GM18517 (cell line): Measurements from ENCODE around the gene POLD4.
"Not testable (repeated sequence)": the region's sequence is repeated elsewhere in the genome, so short reads cannot be mapped to it uniquely, and the experiment has no call there.

Experiments used
- ATAC-seq: cut with Tn5 transposase; IDR thresholded peaks from one replicate; pipeline ENCODE4 v1.9.1; 2021; ENCODE audit warnings: mild to moderate bottlenecking, moderate library complexity; ENCODE audit not compliant: unreplicated experiment

Gene POLD4

GRCh38 chr11:67353317-67354074 is at the start of gene POLD4:
POLD4 (minus strand) TSS chr11:67353546; CDS start chr11:67353399, 147 bp downstream.
- peak; percentile 72 for ATAC-seq

- not testable (repeated sequence) for ATAC-seq
These were observed 49.7 kb upstream of the POLD4 start for GRCh38 chr11:67403085-67403484.

DNA sequence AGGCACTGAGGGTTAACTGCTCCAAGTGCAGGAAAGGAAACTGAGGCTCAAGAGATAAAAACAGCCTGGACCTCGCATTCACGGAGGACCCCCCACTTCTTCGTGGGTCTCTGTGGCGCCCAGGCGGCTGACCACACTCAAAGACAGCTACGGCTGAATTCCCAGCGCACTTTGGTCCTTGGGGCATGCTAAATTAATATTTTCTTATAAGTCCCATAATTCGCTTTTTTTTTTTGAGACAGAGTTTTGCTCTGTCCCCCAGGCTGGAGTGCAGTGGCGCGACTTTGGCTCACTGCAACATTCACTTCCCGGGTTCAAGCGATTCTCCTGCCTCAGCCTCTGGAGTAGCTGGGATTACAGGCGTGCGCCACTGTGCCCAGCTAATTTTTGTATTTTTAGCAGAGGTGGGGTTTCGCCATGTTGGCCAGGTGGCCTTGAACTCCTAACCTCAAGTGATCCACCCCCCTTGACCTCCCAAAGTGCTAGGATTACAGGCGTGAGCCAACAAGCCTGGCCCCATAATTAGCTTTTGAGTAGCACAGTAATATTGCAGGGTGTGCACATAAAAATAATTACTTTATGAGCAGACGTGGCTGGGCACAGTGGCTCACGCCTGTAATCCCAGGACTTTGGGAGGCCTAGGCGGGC is 49.0 kb upstream of the POLD4 start:
- peak; percentile 7 for ATAC-seq

DNA sequence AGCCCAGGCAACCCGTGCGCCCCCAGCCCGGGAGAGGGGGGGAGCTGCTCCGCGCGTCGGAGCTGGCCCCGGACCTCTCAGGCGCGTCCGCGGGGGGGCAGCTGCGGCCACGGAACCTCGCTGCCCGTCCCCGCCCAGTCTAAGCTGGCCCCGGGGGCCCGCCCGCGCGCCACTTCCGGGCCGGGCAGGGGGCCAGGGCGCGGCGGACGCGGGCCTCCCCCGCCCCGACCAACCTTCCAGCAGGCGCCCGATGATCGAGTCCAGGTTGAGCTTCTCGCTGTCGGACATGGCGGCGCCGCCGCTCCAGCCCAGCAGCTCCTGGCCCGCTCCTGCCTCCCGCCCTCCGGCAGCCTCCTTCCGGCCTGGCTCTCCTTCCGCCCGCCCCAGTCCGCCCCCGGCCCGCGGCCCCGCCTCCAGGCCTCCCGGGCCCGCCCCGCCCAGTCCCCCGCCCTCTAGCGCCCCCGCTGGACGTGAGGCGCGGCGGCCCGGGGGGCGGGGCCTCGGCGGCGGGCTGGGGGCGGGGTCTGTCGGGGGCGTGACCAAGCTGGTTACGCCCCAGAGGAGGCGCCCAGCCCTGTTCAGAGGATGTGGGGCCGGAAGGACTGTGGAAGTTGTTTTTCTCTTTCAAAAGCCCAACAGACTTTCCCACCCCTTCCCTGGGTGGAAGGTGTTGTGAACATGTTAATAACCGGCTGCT is 48.3 kb upstream of the POLD4 start, which contains the start of gene PPP1CA:
PPP1CA (minus strand) TSS at position 364 of the 697 bp plus-strand sequence; CDS start at position 288, 76 bp downstream.
- ATAC-seq = peak; percentile 58

GRCh38 chr11:67400942-67401494 is 47.7 kb upstream of the POLD4 start:
- ATAC-seq = no peak

DNA sequence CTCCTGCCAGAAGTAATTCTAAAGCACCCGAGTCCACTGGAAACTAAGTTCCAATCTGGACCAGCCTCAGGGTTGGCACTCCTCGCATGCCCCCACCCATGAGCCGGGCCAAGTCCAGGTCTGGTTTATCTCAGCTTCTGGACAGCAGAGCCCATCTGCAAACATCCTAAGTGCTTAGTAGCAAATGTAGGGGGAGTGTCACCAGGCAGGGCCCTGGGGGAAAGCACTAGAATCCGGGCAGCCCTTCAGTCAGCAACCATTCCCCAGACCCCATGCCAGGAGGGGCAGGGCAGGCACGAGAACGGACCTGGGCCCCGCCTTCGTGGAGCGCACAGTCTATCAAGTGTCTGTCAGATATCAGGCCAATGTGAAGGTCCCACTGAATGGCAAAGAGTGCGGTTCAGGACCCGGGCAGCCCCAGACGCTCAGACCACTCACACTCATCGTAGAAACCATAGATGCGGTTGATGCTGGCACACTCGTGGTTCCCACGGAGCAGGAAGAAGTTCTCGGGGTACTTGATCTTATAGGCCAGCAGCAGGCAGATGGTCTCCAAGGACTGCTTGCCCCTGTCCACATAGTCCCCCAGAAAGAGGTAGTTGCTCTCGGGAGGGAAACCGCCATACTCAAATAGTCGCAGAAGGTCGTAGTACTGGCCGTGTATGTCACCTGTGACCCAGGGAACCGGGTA is 47.0 kb upstream of the POLD4 start:
- no peak for ATAC-seq

GRCh38 chr11:67398661-67399563 is 45.6 kb upstream of the POLD4 start:
- no peak for ATAC-seq

DNA sequence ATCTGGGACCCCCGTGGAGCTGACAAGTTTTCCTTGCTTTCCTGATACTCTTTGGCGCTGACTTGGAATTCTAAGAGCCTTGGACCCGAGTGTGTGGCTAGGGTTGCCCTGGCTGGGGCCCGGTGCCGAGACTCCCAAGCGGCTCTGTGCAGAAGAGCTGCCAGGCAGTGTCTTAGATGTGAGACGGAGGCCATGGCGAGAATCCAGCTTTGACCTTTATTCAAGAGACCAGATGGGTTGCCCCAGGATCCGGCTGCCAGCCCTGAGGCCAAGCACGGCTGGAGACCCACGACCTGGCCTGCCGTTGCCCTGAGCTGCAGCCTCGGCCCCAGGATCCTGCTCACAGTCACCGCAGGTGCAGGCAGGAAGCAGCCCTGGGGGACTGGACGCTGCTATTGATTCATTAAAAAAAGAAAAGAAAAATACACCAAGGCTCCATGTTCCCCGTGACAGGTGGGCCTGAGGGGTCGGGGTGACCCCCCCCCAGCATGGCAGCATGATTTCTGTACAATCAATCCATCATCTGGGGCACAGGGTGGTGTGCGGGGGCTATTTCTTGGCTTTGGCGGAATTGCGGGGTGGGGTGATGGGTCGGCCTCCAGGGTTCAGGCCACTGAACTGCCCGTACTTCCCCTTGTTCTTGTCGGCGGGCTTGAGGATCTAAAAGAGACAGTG is 44.8 kb upstream of the POLD4 start:
- ATAC-seq = no peak

DNA sequence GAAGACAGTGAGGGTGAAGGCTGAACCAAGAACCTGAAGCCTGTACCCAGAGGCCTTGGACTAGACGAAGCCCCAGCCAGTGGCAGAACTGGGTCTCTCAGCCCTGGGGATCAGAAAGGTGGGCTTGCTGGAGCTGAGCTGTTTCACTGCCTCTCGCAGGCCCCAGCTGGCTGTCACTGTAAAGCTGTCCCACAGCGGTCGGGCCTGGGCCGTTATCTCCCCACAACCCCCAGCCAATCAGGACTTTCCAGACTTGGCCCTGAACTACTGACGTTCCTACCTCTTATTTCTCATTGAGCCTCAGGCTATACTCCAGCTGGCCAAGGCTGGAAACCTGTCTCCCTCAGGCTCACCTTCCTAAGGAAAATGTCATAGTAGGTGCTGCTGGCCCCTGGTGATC is 44.2 kb upstream of the POLD4 start:
- no peak for ATAC-seq

DNA sequence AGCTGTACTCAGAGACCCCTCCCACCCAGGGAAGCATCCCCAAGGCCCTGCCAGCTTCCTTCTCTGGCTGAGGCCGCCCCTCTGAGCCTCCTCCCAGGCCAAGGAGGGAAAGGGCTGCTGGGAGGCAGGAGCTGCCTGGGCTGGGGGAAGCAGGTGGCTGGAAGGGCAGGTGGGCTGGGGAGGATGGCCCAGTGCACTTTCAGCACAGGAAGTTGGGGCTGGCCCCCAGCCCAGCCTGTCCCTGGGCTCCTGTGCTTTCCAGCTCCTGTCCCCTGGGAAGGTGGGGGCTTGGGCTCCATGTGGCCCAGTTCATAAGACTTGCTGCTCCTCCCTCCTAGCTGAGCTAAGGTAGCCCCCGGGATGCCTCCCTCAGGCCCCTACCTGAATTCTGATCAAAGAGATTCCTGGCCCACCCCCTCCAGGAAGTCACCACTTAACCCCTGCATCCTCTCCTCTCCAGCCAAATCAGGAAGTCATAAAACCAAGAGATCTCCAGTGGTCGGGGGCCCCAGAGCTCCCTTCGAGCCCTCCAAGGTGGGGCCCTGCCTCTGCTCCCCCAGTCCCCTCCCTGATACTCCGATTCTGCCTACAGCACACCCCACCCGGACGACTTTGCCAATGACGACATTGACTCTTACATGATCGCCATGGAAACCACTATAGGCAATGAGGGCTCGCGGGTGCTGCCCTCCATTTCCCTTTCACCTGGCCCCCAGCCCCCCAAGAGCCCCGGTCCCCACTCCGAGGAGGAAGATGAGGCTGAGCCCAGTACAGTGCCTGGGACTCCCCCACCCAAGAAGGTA is 43.4 kb upstream of the POLD4 start:
- no peak for ATAC-seq

DNA sequence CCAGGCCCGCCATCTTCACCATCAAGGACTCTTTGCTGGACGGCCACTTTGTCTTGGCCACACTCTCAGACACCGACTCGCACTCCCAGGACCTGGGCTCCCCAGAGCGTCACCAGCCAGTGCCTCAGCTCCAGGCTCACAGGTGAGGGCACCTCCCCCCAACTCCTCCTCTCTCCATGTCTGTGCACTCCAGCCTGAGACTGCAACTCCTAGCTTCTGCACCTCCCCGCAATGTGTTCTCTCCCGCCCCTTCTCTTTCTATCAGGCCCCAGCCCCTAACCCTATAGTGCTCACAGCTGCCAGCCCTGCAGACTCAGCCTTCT is 42.9 kb upstream of the POLD4 start:
- ATAC-seq = no peak

DNA sequence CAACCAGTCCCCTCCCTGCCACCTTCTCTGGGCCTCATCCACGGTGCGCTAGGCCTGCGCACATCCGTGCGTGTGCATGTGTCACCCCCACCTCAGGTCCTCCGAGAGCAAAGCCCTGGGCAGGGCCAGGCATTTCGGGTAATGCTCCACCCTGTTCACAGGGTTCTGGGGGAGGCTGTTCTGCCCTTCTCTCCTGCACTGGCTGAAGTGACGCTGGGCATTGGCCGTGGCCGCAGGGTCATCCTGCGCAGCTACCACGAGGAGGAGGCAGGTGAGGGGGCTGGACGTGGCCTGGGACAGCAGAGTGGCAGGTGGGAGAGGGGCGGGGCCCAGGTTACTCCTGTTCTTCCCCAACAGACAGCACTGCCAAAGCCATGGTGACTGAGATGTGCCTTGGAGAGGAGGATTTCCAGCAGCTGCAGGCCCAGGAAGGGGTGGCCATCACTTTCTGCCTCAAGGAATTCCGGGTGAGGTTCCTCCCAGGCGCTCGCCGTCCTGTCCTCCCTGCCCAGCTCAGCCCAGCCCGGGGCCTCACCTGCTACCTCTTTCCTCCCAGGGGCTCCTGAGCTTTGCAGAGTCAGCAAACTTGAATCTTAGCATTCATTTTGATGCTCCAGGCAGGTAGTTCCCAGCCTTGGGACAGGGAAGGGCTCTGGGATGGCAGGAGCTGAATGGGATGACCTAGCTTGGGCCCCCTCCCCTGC is 42.4 kb upstream of the POLD4 start:
- no peak for ATAC-seq

DNA sequence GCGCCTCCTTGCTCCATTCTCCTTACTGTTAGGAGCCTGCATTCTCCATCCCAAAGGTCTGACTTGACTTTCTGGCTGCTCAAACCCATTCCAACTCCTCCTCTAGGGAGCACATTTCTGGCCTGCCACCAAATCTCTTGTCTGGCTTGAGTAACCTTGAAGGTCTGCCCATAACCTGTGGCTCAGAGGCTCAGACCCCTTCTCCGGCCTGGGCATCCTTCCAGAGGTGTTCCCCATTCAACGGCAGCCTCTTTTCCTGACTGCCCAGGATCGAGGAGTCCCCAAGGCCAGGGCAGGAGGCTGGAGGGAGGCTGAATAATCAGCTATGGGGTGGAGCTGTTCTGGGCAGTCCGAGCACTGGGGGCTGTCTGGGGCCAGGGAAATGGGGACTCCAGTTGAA is 40.6 kb upstream of the POLD4 start:
- no peak for ATAC-seq

DNA sequence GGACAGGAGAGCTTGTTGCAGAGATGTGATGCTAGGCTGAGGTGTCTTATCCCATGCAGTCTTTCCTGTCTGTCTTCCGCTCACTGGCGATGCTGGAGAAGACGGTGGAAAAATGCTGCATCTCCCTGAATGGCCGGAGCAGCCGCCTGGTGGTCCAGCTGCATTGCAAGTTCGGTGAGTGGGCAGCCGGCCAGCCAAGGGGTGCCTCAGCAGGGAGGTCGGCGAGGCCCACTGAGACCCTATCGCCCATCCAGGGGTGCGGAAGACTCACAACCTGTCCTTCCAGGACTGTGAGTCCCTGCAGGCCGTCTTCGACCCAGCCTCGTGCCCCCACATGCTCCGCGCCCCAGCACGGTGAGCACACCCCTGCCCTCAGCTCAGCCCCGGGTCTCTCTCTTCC is 40.1 kb upstream of the POLD4 start:
- no peak for ATAC-seq

DNA sequence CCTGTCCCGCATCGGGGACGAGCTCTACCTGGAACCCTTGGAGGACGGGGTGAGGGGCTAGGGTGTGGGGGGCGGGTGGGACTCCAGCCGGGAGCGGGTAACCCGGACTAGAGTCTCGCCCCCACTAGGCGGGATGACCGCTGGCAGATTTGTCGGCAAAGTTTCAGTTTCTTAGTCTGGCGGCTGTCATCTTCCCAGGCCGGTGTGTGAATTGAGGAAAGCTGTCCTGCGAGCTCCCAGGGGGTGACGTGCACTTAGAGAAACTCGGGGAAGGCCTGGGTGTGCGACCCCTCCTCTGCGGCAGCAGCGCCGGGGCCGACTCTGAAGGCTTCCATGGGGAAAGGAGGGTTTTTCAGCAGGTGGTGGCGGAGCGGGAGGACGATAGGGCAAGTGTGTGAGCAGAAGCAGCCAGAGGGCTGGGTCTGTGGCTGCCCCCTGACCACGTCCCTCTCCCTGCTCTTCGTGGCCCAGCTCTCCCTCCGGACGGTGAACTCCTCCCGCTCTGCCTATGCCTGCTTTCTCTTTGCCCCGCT is 38.9 kb upstream of the POLD4 start:
- peak; percentile 26 for ATAC-seq

DNA sequence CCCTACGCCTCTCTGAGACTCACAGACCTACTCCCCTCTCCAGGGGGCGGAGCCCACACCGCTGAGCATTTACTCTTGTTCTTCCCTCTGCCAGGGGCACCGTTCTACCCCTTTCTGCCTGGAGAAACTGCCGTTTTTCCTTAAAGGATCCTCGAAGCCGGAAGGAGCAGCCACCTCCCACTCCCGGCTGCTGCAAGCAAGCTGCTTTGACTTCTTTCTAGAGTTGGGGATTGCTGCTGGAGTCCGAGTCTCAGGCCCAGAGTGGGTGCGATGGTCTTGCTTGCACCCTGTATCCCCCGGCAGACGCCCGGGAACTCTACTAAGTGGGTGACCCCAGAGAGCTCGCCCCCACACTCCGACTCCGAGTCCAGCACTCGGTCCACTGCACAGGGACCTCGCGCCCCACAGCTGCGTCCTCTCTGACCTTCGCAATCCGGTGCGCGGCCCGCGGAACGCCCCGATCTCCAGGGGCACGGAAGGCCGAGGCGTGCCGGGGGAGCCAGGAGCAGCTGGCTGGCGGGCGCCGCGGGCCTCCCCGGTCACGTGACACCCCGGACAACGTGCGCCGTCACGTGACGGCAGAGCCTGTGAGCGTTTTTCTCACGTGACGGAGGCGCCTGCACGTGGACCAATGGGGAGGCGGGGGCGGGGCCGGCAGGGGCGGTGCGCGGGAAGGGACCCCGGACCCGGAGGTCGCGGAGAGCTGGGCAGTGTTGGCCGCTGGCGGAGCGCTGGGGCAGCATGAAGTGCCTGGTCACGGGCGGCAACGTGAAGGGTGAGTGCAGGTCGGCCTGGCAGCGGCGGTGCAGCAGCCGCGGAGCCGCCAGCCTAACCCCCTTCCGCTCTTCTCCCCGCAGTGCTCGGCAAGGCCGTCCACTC is 38.2 kb upstream of the POLD4 start, which contains the start of gene RAD9A:
RAD9A (plus strand) TSS at position 683 of the 879 bp plus-strand sequence; CDS start at position 742, 59 bp downstream.
- peak; percentile 58 for ATAC-seq

DNA sequence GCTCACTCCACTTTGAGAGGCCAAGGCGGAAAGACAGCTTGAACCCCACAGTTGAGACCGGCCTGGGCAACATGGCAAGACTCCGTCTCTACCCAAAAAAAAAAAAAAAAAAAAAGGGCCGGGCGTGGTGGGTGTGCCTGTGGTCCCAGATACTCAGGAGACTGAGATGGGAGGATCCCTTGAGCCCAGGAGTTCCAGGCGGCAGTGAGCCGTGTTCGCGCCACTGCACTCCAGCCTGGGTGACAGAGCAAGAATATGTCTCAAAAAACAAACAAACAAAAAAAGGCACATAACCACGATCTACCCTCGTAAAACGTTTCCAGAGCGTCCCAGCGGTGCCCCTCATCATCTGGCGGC is 37.6 kb upstream of the POLD4 start:
- no peak for ATAC-seq
